Left colon (tissue), 2 donors: Measurements from ENCODE around the gene TMEM45B. TPM values are rescaled to one million over a fixed set of nuclear protein-coding genes. Genes with fewer than 3 reads are reported as not detected.

ENCODE experiments used
- ATAC-seq: fragments of 200-7000 bp; cut with Tn5 transposase; one replicate; pipeline ENCODE4 v1.9.1; 2020; ENCODE audit warnings: mild to moderate bottlenecking, moderate library complexity
- DNase-seq, 2 donors: peaks; one replicate each; pipeline ENCODE4 v3.0.0-alpha.2; 2020
- intact Hi-C, 2 donors: fragments of 100-400 bp; cut with DNase I in 1 of 2; cut with micrococcal nuclease in 1 of 2; formaldehyde crosslinking; loops; one replicate each; pipeline versions ENCODE4 v1.11.2 to v1.14.0; 2022; cut with DNase I, micrococcal nuclease
- total RNA-seq, 2 donors: library from RNA; stranded (reverse); fragmentation: NEBNext Ultra II Directional; extraction: Animal tissue kit (Norgen Biotek cat#: 25700); gene quantifications; one replicate each; pipeline ENCODE4 v1.2.1, GENCODE V29; 2021
- donor health status: DM: no; HTN: no; CAD: no.
- donor health status: DM: yes; HTN: yes; CAD: no.

The TMEM45B gene
- total RNA-seq, 2 donors from 2014 or later, result 309 to 343 TPM

DNA sequence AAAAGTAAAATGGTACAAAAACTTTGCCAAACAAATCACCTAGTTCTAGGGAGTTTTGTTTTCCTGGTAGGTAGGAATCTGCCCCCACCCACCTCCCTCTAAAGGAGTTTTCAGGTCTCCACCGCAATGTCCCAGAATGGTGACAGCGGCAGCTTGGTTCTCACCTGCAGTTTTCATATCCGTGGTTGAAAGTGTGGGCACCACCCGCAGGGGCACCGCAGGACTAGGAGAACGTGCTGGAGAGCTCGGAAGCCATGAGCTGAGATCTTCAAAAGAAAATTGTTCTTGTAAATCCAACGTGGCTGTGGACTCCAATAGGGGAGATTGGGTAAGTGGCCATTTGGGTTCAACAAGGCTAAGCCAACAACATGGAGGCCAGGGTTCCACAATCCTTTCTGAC is 68.9 kb downstream of the TMEM45B start:
- DNase-seq (no peak), ATAC-seq (no peak)
- intact Hi-C loops, result no loop called here

DNA sequence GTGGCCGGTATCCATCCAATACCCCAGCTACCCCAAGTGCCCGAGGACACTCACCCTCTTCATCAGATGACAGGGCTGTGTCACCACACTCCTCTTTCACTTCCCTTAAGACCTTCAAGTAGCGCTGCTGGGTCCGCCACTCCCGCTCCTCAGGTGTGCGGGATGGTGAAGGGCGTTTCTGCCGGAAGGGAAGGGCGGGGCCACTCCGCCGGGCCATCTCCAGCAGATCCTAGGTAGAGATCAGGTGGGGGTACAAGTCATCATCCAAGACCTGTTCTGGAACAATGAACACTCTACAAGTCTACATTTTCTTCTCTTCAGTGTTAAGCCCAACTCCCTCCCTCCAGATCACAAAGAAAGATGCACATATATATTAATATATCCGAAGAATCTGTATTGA is 69.7 kb downstream of the TMEM45B start:
- ATAC-seq (no peak), DNase-seq (no peak)
- intact Hi-C loops, result no loop called here

DNA sequence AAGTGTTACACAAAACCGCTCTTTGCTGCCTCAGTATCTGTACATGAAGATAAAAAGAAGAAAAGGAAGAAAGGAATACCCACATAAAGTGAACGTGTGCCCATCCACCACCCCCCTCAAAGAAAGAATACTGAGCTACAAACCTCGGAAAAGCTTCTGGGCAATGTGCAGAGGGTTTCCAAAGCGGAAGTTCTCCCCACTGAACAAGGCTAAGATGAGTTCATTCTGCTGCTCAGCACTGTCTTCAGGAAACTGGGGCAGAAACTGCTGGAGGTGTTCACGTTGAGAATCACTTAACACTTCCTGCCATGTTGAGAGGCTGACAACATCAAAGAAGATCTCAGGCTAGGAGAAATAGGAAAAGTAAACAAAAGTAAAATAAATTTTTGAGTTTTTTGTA is 72.8 kb downstream of the TMEM45B start:
- intact Hi-C loops, result no loop called here
- DNase-seq, result no peak
- ATAC-seq, result no peak

GRCh38 chr11:129894278-129895125 is 78.9 kb downstream of the TMEM45B start:
- intact Hi-C loops, result no loop called here
- ATAC-seq (peak; percentile 41), DNase-seq (no peak)

DNA sequence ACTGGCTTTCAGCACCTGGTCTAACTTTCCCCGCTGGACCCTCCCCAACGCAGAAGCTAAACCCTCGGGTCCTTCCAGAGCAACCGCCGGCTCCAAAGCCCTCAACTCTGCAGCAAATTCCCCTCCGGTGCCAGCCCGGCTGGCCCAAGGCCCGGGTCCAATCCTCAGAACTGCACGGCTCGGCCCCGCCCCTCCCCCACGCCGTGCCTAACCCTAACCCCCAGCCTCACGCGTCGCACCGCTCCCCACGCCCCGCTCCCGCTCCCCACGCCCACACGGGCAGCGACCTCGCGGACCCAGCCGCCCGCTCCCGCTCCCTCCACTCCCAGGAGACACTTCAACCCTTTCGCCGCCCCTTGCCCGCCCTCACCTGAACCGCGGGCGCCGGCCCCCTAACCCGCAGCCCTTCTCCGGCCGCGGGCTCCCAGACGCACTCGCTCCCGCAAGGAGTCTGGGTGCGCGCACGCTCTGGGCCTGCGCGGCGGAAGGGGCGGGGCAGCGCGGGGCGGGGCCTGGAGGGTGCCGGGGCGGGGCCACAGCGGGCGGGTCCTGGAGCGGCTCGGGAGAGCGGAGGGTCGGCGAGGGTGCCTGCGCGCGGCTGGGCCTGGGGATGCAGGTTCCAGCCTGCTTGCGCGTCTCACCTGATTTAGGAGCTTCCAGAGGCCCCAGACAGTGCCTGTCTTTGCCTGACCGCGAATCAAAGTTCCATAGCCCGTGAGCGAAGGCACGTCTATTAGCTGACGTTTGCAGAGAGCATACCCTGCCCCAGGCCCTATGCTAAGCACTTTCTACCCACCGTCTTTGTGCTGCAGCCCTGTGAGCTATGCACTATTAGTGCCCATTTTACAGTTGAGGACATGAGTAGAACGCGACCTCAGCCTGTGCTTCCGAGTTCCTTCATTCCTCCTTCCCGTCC is 79.7 kb downstream of the TMEM45B start, which contains the start of gene NFRKB:
Gene NFRKB (minus strand): TSS at position 453 of the 916 bp plus-strand sequence. CDS start 2,729 bp downstream, outside the sequence.
- peak; percentile 98 for ATAC-seq

GRCh38 chr11:129896062-129896461 is 80.4 kb downstream of the TMEM45B start:
- DNase-seq, result peak in 1 of 2 donors; percentile 26
- no peak for ATAC-seq
- intact Hi-C loops, result no loop called here

More for the DNA sequence above, 79.7 kb downstream of the TMEM45B start, which contains the start of gene NFRKB:
- intact Hi-C loops, result no loop called here
- DNase-seq, result peak; percentile 77 to 93

- ATAC-seq (no peak), DNase-seq (no peak)
- intact Hi-C loops, result no loop called here
Observed at GRCh38 chr11:129905402-129905801, 89.8 kb downstream of the TMEM45B start.

Other genes starting within 250 kb of the TMEM45B start
- 10 to 100 TPM; 19.0 to 19.7 TPM for gene NFRKB, start 79.7 kb downstream of the TMEM45B start, total RNA-seq
- 10 to 100 TPM; 11.8 to 12.1 TPM for gene PRDM10, start 187.0 kb downstream of the TMEM45B start, total RNA-seq